Activated CD4-positive, alpha-beta T cell treated with anti-CD3 and anti-CD28 coated beads for 24 hours (primary cell): ENCODE measurements around the gene ATP6V1E1.
"Not testable (repeated sequence)": the region's sequence is repeated elsewhere in the genome, so short reads cannot be mapped to it uniquely, and the experiment has no call there.

Source experiments
- DNase-seq, 2 donors: peaks; one replicate each; pipeline ENCODE4 v3.0.0-alpha.2; 2020; ENCODE audit warnings: low read depth in 2 of 2

The ATP6V1E1 gene

DNA sequence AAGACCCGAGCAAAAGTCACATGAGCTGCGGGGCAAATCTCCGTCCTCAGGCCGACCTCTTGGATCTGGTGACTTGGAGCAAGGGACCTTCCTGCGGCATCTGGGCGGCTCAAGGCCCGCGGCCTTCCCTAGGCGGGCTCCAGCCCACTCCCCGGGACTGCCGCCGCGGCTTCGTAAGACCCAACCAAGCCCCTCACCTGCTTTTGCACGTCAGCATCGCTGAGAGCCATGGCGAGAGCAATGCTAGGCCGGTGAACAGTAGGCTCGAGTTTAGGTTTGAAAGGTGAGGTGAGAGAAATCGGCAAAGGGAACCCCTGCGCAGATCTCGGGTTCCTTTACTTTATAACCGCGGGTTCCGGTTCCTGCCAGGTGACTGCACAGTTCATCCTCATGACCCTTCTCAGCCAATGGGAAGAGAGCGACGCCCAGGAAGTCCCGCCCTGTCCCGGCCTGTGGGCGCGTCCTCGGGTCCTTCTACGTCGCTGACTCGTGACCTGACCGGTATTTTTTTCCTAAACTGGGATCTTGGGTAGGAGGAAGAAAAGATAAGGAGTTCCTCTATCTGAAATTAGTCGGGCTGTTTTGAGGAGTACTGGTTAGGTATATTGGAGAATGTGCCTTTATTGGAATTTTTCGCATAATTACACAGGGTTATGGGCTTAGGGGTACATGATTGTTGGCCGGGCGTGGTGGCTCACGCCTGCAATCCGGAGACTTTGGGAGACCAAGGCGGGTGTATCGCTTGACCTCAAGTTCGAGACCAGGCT lies at the start of gene ATP6V1E1:
TSS of gene ATP6V1E1 (minus strand) at position 344 of the 767 bp plus-strand sequence. CDS start at position 230, 114 bp downstream.
- DNase-seq, result peak; percentile 86 to 88

DNA sequence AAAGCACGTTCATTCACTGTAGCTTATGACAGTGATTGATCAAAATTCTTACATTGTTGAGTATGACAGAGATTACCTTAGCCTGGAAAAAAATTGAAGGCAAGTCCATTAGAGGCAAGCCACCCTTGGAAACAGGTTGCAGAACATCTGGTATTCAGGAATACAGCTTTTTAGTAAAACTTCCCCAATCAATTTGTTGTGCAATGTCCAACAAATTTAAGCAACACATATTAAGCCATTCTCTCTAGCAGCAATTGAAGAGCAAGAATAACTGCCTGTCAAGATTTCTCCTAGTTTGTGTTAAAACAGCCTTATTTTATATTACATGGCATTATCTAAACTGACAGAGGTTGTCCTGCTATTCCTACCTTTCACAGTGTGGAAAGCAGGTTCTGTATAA lies 47.0 kb upstream of the ATP6V1E1 start:
- no peak for DNase-seq

DNA sequence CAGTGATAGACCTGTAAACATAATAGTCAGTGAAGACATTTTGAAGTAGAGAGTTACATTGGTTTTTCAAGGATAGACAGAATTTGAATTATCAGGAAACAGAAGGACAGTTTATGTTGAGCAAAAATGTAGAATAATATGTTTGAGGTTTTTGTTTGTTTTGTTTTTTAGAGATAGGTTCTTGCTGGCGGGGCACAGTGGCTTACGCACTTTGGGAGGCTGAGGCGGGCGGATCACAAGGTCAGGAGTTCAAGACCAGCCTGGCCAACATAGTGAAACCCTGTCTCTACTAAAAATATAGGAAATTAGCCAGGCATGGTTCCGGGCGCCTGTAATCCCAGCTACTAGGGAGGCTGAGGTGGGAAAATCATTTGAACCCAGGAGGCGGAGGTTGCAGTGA lies 45.6 kb upstream of the ATP6V1E1 start:
- DNase-seq, result no peak

DNA sequence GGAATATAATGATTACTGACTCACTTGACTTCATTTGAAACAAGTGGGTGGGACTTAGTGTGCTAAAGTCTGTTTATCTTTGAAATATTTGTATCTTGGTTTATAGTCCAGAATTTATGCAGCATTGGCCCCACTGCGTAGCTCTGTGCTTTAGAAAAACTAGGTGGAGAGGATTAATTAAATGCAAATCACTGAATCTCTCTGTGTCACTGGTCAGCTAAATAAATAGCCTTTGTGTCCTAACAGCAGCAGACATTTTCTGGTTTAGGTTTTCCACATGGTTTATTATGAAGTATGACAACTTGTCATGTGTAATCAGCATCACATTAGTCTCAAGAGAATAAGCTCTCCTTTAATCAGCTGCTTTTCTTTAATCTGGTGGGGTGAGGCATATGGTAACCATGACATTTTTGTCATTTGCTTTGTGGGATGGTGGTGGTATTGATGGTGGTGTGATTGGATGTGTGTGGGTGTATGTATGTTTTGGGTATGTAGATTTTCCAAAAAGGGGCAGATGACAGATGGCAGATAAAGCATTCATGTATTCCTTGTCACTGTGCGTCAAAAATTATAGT lies 44.0 kb upstream of the ATP6V1E1 start:
- peak in 1 of 2 donors; percentile 3 for DNase-seq

DNA sequence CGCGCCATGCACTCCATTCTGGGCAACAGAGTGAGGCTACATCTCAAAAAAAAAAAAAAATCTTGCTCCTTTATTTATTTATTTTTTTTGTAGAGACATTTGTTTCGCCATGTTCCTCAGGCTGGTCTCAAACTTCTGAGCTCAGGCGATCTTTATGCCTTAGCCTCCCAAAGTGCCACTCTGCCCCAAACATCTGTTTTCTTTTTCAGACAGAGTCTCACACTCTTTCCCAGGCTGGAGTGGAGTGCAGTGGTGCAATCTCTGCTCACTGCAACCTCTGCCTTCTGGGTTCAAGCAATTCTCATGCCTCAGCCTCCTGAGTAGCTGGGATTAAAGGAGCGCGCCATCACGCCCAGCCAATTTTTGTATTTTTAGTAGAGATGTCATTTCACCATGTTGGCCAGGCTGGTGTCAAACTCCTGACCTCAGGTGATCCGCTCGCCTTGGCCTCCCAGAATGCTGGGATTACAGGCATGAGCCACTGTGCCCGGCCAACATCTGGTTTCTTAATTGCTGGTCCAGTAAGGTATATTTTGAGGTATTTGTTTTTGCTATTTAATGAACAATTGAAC lies 43.1 kb upstream of the ATP6V1E1 start:
- not testable (repeated sequence) for DNase-seq

DNA sequence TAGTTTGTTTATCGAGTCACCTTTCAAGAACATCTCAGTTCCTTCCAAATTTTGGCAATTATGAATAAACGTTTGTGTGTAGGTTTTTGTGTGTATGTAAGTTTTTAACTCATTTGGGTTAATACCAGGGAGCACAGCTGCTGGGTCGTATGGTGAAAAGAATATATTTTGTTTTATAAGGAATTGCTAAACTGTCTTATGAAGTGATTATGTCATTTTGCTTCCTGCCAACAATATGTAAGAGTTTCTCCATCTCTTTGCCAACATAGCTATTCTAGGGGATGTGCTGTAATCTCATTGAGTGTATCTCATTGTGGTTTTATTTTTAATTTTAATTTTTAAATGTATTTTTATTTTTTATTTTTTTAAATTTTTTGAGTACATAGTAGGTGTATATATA lies 37.3 kb upstream of the ATP6V1E1 start:
- DNase-seq, result no peak

DNA sequence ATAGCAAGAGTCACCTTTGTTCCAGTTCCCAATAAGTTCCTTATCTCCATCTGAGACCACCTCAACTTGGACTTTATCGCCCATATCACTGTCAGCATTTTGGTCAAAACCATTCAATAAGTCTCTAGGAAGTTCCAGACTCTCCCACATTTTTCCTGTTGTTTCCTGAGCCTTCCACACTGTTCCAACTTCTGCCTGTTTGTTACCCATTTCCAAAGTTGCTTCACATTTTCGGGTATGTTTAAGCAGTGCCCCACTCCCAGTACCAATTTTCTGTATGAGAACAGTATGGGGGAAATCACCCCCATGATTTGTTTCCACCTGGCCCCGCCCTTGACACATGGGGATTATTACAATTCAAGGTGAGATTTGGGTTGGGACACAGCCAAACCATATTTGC lies 36.7 kb upstream of the ATP6V1E1 start:
- DNase-seq, result no peak

DNA sequence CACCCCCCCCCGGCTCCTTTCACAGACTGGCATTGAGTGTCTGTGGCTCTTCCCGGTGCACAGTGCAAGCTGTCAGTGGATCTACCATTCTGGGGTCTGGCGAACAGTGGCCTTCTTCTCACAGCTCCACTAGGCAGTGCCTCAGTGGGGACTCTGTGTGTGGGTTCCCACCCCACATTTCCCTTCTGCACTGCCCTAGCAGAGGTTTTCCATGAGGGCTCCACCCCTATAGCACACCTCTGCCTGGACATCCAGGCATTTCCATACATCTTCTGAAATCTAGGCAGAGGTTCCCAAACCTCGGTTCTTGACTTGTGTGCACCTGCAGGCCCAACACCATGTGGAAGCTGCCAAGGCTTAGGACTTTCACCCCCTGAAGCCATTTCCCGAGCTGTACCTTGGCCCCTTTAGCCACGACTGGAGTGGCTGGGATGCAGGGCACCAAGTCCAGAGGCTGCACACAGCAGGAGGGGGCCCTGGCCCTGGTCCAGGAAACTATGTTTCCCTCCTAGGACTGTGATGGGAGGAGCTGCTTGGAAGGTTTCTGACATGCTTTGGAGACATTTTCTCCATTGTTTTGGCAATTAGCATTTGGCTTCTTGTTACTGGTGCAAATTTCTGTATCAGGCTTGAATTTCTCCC lies 36.0 kb upstream of the ATP6V1E1 start:
- DNase-seq, result no peak

DNA sequence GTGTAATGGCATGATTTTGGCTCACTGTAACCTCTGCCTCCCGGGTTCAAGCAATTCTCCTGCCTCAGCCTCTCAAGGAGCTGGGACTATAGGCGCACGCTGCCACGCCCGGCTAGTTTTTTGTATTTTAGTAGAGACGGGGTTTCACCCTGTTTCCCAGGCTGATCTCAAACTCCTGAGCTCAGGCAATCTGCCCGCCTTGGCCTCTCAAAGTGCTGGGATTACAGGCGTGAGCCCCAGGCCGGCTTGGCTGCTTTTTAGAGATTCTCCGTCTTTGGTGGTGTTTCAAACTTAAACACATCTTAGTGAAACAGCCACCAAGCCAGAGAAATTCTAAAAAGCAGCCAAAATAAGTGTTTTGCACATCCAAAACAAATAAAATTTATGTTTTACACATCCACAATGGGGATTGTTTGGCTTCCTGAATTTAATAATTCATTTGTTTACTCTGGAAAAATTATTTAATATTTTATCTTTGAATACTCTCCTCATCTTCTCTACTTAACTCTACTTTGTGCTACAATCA lies 28.4 kb upstream of the ATP6V1E1 start:
- DNase-seq, result no peak

DNA sequence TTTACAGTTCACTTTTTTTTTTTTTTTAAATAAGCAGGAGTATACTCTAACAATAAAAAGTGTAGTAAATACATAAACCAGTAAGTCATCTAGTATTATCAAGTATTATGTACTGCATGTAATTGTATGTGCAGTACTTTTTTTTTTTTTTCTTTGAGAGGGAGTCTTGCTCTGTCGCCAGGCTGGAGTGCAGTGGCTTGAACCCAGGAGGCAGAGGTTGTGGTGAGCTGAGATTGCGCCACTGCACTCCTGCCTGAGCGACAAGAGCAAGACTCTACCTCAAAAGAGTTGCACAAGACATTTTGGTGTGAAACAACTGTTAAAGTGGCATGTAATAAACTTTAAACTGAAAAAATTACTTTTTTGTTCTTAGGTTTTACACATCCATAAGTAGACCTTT lies 26.7 kb upstream of the ATP6V1E1 start:
- no peak for DNase-seq

DNA sequence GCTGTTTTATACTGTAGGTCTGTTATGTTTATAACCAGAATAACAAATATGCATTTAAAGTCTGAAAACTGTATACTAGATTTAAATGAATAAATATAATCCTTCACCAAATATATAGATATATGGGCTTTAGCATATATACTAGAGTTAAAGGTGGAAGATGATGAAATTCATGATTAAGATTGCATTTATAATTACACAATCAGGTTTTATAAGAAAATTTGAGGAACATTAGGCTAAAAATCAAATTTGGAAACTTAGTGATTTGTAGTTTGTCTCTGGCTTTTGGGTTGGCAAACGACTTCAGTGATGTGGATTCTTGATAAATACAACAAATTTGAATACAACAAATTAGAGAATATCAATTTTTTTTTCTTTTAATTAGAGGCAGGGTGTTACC lies 20.0 kb upstream of the ATP6V1E1 start:
- DNase-seq, result no peak

DNA sequence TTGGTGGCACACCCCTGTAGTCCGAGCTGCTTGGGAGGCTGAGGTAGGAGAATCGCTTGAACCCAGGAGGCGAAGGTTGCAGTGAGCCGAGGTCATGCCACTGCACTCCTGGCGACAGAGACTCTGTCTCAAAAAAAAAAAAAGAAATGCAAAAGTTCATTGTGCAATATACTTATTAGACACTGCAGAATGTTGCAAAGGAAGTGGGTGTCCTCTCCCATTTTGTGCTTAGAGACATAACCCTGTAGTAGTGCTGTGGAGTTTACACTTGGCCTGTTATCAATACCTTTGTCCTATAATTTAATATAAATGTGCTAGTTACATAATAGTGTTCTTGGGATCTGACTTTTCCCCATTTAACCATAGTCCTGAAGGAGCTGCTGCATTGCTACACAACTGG lies 19.4 kb upstream of the ATP6V1E1 start:
- no peak for DNase-seq

DNA sequence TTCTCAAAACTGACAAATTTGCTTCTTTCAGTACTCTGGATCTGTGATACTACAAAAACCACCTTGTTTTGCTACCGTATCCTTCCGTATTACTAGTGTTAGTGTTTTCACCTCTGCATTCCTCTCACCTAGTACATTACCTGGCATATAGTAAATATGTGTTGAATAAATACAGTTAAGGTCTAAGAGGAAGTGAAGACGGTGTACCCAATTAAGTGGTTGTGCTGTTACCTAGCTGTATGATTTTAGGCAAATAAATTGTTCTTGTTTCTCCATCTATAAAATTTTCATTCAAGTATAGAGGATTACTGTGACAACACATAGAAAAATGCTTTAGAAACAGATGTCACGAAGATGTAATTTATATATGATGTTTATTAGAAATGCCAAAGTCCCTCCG lies 18.9 kb upstream of the ATP6V1E1 start:
- no peak for DNase-seq

DNA sequence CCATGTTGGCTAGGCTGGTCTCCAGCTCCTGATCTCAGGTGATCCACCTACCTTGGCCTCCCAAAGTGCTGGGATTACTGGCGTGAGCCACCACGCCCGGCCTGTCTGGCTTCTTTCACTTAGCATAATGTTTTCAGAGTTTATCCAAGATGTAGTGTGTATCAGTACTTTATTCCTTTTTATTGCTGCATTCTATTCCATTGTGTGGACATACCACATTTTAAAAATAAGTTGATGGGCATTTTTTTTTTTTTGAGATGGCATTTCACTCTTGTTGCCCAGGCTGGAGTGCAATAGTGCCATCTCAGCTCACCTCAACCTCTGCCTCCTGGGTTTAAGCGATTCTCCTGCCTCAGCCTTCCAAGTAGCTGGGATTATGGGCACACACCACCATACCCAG lies 13.8 kb upstream of the ATP6V1E1 start:
- DNase-seq, result not testable (repeated sequence)

DNA sequence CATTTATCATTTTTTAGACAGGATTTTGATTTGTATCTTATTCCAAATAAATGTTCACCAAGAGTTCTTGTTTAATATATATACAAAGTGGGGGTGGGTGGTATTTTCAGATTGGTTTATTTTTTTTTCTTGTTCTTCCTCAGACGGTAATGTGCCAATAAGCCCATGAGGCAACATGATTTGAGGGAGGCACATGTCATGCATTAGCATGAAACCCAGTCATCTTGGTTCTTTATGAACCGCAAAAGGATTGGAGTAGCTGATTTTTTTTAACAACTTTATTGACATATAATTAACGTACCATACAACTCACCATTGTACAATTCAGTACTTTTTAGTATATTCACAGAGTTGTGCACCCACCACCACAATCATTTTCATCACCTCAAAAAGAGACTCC lies 12.7 kb upstream of the ATP6V1E1 start:
- DNase-seq, result no peak

DNA sequence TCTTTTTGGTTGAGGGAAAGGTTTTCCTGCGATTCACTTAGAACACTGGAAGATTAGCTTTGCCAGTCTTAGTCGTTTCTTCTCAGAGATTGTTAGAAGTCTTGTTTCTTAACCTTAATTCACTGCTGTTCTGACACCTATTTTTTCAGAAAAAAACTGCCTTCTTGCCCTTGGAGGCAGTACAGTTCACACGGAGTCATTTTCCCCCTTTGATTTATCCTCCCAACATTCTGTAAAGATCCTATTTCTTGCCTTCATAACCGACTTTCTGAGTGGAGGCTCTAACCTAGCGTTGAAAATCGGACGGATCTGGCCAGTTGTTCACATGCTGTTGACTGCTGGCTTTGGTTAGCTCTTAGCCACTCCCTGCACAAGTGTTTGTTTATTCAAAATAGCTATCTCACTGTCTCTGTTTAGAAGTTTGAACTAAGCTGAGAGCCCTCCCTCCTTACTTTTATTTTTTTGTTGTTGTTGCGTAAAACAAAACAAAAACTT lies 10.7 kb upstream of the ATP6V1E1 start:
- no peak for DNase-seq

DNA sequence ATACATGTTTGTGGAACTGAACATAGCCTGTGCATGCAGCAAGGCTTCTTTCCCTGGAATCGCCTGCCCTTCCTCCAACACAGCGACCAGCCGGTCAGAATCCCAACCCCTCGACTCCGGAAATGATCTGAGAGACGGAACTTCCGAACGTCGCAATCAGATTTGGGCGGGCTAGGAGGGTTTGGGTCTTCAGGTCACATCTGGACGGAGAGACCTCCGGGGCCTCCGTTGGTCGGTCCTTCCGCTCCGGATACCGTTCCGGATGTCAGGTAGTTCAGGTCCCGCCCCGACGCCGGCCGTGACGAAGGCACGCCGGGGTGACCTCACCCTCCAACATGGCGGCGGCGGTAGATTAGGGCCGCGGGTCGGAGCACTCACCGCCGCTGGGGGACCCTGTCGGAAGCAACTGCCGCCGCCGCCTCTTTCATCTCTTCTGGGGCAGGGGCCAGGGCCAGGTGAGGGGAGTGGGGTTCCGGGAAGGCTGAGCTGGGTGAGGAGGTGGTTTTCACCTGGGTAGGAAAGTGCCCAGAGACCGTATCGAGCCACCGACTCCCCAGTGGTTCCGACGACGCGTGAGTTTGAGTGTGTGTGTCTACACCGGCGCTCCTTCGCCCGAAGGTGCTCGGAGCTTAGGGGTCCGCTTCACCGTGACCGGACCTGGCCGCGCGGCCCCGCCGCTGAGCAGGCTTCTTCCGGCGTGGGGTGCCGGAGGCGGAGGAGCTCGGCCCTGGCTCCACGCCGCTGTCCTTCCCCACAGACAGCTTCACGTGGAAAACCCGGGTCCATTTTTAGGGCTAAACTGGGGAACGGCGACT lies 10.1 kb upstream of the ATP6V1E1 start, which contains the start of gene BCL2L13:
TSS of gene BCL2L13 (plus strand) at position 326 of the 815 bp plus-strand sequence. CDS start 16,955 bp downstream, outside the sequence.
- peak; percentile 76 to 84 for DNase-seq

DNA sequence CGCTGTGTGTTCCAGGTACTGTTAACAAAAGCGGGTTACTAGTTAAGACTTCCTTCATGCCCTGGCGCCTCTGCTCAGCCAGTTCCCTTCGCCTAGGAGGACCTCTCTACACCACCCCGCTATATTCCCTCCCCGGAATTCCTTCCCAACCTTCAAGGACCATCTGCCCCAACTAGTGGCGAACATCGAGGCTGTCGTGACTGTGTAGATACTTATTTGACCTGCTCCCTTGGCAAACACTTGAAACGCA lies 9.6 kb upstream of the ATP6V1E1 start:
- DNase-seq, result no peak

DNA sequence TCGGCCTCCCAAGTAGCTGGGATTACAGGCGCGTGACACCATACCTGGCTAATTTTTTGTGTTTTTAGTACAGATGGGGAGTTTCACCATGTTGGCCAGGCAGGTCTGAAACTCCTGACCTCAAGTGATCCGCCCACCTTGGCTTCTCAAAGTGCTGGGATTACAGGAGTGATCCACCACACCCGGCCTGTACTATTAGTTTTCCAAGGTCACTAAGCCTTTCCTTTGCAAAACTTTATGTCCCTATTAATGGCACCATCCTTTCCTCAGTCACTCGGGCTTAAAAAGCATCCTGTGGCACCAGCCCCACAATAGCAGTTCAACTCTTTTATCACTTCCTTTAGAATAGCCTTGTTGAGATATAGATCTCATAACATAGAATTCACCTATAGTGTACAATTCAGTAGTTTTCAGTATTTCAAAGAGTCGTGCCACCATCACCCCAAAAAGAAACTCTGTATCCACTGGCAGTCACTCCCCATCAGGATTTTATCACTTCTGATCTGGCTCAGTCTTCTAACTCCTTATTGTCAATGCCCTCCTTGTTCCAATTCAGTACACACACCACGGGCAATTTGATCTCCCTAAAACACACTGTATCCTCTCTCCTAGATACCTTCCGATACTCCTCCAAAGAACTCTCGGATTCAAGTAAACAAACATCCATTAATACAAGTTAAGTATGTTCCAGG lies 9.1 kb upstream of the ATP6V1E1 start:
- DNase-seq, result no peak

DNA sequence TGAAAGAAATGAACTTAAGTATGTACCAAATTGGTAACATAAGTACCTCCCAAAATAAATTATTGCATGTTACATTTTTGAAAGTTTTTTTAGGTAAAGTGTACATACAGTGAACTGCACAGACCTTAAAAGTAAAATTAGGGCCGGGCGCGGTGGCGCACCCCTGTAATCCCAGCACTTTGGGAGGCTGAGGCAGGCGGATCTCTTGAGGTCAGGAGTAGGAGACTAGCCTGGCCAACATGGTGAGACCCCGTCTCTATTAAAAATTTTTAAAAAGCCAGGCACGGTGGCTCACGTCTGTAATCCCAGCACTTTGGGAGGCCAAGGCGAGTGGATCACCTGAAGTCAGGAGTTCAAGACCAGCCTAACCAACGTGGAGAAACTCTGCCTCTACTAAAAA lies 8.3 kb upstream of the ATP6V1E1 start:
- not testable (repeated sequence) for DNase-seq

DNA sequence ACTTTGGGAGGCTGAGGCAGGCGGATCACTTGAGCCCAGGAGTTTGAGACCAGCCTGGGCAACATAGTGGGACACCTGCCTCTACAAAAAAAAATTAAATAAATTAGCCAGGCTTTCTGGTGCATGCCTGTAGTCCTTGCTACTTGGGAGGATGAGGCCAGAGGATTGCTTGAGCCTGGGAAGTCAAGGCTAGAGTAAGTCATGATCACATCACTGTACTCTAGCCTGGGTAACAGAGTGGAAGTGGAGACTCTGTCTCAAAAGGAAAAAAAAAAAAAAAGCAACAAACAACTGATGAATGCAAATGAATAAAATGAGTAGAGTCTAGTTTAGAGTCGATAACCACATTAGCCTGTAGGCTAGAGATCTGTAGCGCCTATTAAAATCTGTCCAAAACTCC lies 6.1 kb upstream of the ATP6V1E1 start:
- no peak for DNase-seq
